Epithelial cell of prostate (primary cell): ENCODE results near the gene MVB12A.

Experiments used
- DNase-seq: peaks from one replicate; pipeline ENCODE4 v3.0.0-alpha.2; 2011; ENCODE audit warnings: low read depth, low spot score
- H3K27ac ChIP-seq: fragments of 450-650 bp; 2 replicates; pipeline ENCODE4 v1.5.1; 2017; ENCODE audit warnings: mild to moderate bottlenecking

Gene MVB12A

DNA sequence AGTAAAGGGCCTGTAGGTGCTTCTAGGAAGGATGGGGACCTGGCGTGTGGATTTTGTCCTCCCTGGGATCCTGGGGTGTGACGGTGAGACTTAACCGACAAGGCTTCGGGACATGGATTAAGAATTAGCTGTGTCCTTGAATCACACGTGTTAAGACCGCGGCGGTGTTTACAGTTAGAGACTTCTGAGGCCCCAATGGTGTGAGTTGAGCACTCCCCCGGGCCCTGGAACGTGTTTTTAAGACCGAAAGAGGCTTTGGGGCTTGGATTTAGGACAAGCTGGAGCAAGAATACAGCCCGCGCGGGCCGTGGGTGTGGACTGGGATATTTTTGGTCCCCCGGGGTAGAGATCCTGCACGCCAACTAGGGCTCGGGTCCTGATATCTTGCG, 49.2 kb downstream of the MVB12A start:
- peak overlapping the region; percentile 71 for H3K27ac ChIP-seq
- no peak for DNase-seq

DNA sequence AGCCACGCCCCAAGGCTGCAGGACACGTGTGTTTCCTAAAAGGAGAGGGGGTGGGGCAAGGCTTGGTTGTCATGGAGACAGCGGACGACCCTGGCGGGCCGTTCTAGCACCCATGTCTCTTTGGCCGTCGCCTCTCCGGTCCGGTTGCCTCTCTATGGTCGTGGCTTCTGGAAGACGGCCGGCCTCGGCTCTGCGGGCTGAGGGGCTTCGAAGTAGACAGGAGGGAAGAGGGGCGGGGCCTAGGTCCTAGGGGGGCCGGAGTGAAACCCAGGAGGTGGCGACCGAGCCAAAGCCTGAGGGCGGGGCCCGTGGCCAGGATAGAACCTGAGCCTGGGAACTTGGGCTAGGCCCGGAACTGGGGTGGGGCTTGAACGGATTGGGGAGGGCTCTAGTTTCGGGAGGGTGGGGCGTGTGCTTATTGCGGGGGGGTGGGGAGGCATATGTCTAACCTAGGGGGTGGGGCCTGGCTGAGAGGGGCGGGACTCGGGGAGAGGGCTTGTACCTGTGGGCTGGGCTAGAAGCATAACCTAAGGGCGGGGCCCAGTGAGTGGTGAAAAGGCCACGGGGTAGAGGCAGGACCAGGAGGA, 49.7 kb downstream of the MVB12A start:
- DNase-seq: peak; percentile 90
- peak overlapping the region; percentile 71 for H3K27ac ChIP-seq

DNA sequence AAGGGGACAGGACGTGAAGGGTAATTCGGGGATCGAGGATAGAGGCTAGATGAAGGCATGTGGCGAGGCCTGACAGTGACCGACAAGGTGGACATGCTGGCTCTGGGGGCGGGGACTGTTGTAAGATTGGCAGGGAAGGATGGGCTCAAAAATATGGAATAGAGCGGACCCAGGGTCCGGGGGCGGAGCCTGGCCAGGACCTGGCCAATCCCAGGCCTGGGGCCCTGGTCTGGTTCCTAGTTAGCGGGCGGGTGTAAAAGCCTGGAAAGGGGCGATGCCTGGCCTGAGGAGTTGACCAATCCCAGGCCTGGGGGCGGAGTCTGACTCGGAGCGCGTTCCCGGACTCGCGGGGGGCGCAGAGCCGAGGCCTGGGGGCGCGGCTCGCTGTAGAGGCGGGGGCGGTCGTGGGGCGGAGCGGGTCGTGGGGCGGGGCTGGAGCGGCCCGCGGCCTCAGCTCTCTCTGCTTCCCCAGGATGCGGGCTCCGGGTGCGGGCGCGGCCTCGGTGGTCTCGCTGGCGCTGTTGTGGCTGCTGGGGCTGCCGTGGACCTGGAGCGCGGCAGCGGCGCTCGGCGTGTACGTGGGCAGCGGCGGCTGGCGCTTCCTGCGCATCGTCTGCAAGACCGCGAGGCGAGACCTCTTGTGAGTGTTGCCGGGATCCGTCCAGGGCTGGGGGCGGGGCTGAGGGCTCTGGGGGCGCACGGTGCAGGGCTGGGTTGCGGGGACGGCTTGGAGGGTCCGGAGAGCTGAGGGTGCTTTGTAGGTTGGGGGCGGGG, 50.4 kb downstream of the MVB12A start, which contains the start of gene SLC27A1:
Gene SLC27A1, plus strand, starts transcription at position 457 of the 774 bp plus-strand sequence. Its CDS starts 17 bp downstream, at position 474.
- DNase-seq: peak; percentile 92
- peak within 1 kb of the TSS; percentile 71 for H3K27ac ChIP-seq

DNA sequence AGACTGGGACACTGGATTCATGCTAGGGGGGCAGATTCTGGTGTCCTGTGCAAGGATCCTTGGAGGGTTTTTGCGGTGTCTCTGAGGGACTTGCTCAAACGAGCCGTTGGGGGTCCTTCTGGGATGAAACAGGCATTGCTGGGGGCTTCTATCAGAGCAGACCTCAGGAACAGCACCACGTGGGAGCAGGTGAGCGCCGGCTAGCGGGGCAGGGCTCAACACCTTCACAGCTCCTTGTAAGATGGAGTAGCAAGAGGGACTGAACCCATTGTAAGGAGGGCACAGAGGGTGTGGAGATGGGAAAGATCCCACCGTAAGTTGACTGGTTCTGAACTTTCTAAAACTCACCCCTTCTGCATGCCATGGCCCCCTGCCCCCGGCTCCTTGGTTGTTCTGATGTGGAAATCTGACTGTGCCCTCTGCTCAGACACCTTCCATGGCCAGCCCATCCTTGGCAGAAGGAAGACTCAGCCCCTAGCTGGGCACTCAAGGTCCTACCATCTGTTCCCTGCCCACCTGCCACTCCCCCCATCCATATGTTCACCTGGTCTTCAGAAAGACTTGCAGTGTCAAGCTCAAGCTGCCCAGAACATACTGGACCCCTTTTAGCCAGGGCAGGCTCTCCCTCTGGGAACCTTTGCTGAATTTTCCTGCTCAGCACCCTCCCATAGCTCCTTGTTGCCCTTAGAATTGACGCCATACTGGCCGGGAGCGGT, 51.7 kb downstream of the MVB12A start:
- DNase-seq: no peak
- no peak overlapping the region for H3K27ac ChIP-seq

DNA sequence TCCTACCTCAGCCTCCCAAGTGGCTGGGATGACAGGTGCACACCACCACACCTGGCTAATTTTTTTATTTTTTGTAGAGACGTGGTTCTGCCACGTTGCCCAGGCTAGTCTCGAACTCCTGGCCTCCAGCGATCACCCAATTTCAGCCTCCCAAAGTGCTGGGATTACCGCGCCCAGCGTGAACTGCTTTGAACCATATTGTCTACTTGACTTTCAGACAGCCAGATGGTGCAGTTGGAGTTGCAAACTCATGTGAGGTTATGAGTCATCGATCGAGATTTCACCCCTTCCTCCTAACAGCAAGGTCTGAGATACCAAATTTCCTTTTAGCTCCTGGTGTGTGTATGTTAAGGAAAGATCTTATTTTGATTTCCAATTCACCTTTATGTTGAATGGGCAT, 53.2 kb downstream of the MVB12A start:
- DNase-seq: peak; percentile 34
- H3K27ac ChIP-seq: peak overlapping the region; percentile 44
